PC-9 (cell line): ENCODE measurements around the gene TMEM233. TPM values are rescaled to one million over a fixed set of nuclear protein-coding genes. Genes with fewer than 3 reads are reported as not detected.
"Not testable (repeated sequence)": the region's sequence is repeated elsewhere in the genome, so short reads cannot be mapped to it uniquely, and the experiment has no call there.

Experiments used
- BruUV-seq: library from RNA; stranded (reverse); fragments of 400-500 nt; replicated peaks from 2 replicates; lab custom pipeline; 2021; lab: Mats Ljungman, UMichigan
- CTCF ChIA-PET: fragments of 300-600 bp; sonication (Branson Sonifier 250); formaldehyde crosslinking; loops from one replicate; lab custom pipeline; 2022; ENCODE audit warnings: antibody characterized with exemption; lab: Charles Lee
- POLR2A ChIA-PET: fragments of 300-600 bp; sonication (Branson Sonifier 250); formaldehyde crosslinking; loops from one replicate; lab custom pipeline; 2022; ENCODE audit warnings: antibody characterized with exemption; ENCODE audit not compliant: unreplicated experiment; lab: Charles Lee
- DNase-seq, 2 experiments: peaks; one replicate each; pipeline versions ENCODE4 v3.0.0 to v3.0.0-alpha.2; 2015 to 2022; ENCODE audit warnings: mixed read lengths in 1 of 2
- H2AFZ ChIP-seq: fragments of 200-600 bp; sonication (generic); 2 replicates; pipeline ENCODE4 v1.8.1; 2017; ENCODE audit warnings: antibody characterized with exemption
- H3F3A ChIP-seq: fragments of 200-600 bp; sonication (generic); 2 replicates; pipeline ENCODE4 v1.8.1; 2017; ENCODE audit warnings: antibody characterized with exemption, mild to moderate bottlenecking, low read depth; ENCODE audit not compliant: insufficient read depth
- H3K27ac ChIP-seq: fragments of 200-600 bp; sonication (generic); 2 replicates; pipeline ENCODE4 v1.6.1; 2016; ENCODE audit warnings: mixed run types
- H3K27me3 ChIP-seq: fragments of 200-600 bp; sonication (generic); 2 replicates; pipeline ENCODE4 v1.6.1; 2016; ENCODE audit warnings: low read depth, mixed run types; ENCODE audit not compliant: insufficient read depth
- H3K36me3 ChIP-seq: fragments of 200-600 bp; sonication (generic); 2 replicates; pipeline ENCODE4 v1.6.1; 2016; ENCODE audit warnings: low read depth, mixed run types
- H3K4me1 ChIP-seq: fragments of 200-600 bp; sonication (generic); replicated peaks from 2 replicates; pipeline ENCODE4 v1.6.1; 2016; ENCODE audit warnings: mixed run types; ENCODE audit not compliant: insufficient read depth
- H3K4me2 ChIP-seq: fragments of 200-600 bp; sonication (generic); 2 replicates; pipeline ENCODE4 v1.6.1; 2017; ENCODE audit warnings: mixed run types
- H3K4me3 ChIP-seq: fragments of 200-600 bp; sonication (generic); 2 replicates; pipeline ENCODE4 v1.6.1; 2016; ENCODE audit warnings: mixed run types
- H3K79me2 ChIP-seq: fragments of 200-600 bp; sonication (generic); 2 replicates; pipeline ENCODE4 v1.6.1; 2017; ENCODE audit warnings: low read depth, mixed run types
- H3K9me2 ChIP-seq: fragments of 200-600 bp; sonication (generic); 2 replicates; pipeline ENCODE4 v1.8.1; 2017; ENCODE audit warnings: mild to moderate bottlenecking; ENCODE audit not compliant: insufficient read depth
- H3K9me3 ChIP-seq: fragments of 200-600 bp; sonication (generic); 2 replicates; pipeline ENCODE4 v1.8.1; 2016; ENCODE audit warnings: low read depth; ENCODE audit not compliant: insufficient read depth
- H4K20me1 ChIP-seq: fragments of 200-600 bp; sonication (generic); 2 replicates; pipeline ENCODE4 v1.8.1; 2017; ENCODE audit not compliant: insufficient read depth
- EZH2 ChIP-seq: fragments of 200-600 bp; sonication (generic); IDR thresholded peaks from 2 replicates; pipeline ENCODE4 v1.8.0; 2017; ENCODE audit warnings: antibody characterized with exemption, low read depth
- intact Hi-C: fragments of 100-400 bp; cut with micrococcal nuclease; formaldehyde crosslinking; loops from one replicate; pipeline ENCODE4 v1.10.0; 2022; ENCODE audit not compliant: unreplicated experiment
- total RNA-seq: library from RNA; stranded (reverse); gene quantifications from 2 replicates; pipeline ENCODE4 v1.2.3, GENCODE V29; 2021
- TF ChIP-seq, protein P1 (sequence below): fragments of 200-600 bp; sonication (generic); conservative IDR thresholded peaks from 2 replicates; pipeline ENCODE4 v1.6.1; 2017; ENCODE audit warnings: mixed run types, antibody characterized with exemption, mild to moderate bottlenecking, moderate library complexity

The TMEM233 gene
- total RNA-seq, 1 experiment from 2014 or later, result not detected

GRCh38 chr12:119649202-119649808 is 55.7 kb downstream of the TMEM233 start:
- no peak overlapping the region for H3K27ac ChIP-seq
- no peaks in the 10 kb centered on the region for H4K20me1 ChIP-seq
- ChIA-PET CTCF (interaction anchor here (0.6 kb wide), 1 partner anchor 102 kb away, joined by 3 read pairs; no protein-coding TSS in a partner anchor), POLR2A (interaction anchor here (0.5 kb wide), 1 partner anchor 1465 kb away, joined by 3 read pairs; no protein-coding TSS in a partner anchor)
- intact Hi-C loops, result loop anchor here (2.0 to 10.0 kb wide), 2 partner anchors 85 to 205 kb away; no protein-coding TSS in a partner anchor
- no peak overlapping the region for H2AFZ ChIP-seq
- no peak overlapping the region for H3K4me2 ChIP-seq
- H3K27me3 ChIP-seq, result peaks cover 29% of the 10 kb centered on the region
- no peaks in the 10 kb centered on the region for H3K4me1 ChIP-seq
- H3K79me2 ChIP-seq, result no peaks in the 10 kb centered on the region
- H3K9me2 ChIP-seq, result no peaks in the 10 kb centered on the region
- no peaks in the 10 kb centered on the region for H3F3A ChIP-seq
- H3K36me3 ChIP-seq, result no peaks in the 10 kb centered on the region
- TF ChIP-seq, protein P1, sequence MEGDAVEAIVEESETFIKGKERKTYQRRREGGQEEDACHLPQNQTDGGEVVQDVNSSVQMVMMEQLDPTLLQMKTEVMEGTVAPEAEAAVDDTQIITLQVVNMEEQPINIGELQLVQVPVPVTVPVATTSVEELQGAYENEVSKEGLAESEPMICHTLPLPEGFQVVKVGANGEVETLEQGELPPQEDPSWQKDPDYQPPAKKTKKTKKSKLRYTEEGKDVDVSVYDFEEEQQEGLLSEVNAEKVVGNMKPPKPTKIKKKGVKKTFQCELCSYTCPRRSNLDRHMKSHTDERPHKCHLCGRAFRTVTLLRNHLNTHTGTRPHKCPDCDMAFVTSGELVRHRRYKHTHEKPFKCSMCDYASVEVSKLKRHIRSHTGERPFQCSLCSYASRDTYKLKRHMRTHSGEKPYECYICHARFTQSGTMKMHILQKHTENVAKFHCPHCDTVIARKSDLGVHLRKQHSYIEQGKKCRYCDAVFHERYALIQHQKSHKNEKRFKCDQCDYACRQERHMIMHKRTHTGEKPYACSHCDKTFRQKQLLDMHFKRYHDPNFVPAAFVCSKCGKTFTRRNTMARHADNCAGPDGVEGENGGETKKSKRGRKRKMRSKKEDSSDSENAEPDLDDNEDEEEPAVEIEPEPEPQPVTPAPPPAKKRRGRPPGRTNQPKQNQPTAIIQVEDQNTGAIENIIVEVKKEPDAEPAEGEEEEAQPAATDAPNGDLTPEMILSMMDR, result peak; percentile 86
- TF ChIP-seq EZH2, result no peak
- no peak for DNase-seq
- BruUV-seq, result no TSS peak
- H3K9me3 ChIP-seq, result peaks cover 5% of the 10 kb centered on the region
- H3K4me3 ChIP-seq, result no peak overlapping the region

- CTCF ChIA-PET, result no interaction called here
- H3F3A ChIP-seq, result no peaks in the 10 kb centered on the region
- no peak for TF ChIP-seq EZH2
- TF ChIP-seq, protein P1, result no peak
- no peaks in the 10 kb centered on the region for H3K79me2 ChIP-seq
- H3K27ac ChIP-seq, result no peak overlapping the region
- no peaks in the 10 kb centered on the region for H3K4me1 ChIP-seq
- no peak overlapping the region for H3K4me2 ChIP-seq
- DNase-seq, result no peak
- no peaks in the 10 kb centered on the region for H3K36me3 ChIP-seq
- no peaks in the 10 kb centered on the region for H3K9me2 ChIP-seq
- H3K9me3 ChIP-seq, result peaks cover 5% of the 10 kb centered on the region
- peaks cover 22% of the 10 kb centered on the region for H3K27me3 ChIP-seq
- BruUV-seq, result no TSS peak
- POLR2A ChIA-PET, result no interaction called here
- intact Hi-C loops, result no loop called here
- H2AFZ ChIP-seq, result no peak overlapping the region
- no peak overlapping the region for H3K4me3 ChIP-seq
- H4K20me1 ChIP-seq, result no peaks in the 10 kb centered on the region
These were observed 59.1 kb downstream of the TMEM233 start for GRCh38 chr12:119652665-119653064.

GRCh38 chr12:119657001-119657400 is 63.4 kb downstream of the TMEM233 start:
- POLR2A ChIA-PET, H3K27ac ChIP-seq, H3K79me2 ChIP-seq, H3F3A ChIP-seq, H4K20me1 ChIP-seq, H3K9me2 ChIP-seq, H3K9me3 ChIP-seq, CTCF ChIA-PET, H3K4me1 ChIP-seq, H3K4me3 ChIP-seq, H3K4me2 ChIP-seq, BruUV-seq, H3K36me3 ChIP-seq, DNase-seq, H2AFZ ChIP-seq: not testable (repeated sequence)
- peaks cover 12% of the 10 kb centered on the region; the same call in 1 of the 2 replicates for H3K27me3 ChIP-seq
- intact Hi-C loops, result loop anchor here (5.0 kb wide), 1 partner anchor 490 kb away; no protein-coding TSS in a partner anchor

DNA sequence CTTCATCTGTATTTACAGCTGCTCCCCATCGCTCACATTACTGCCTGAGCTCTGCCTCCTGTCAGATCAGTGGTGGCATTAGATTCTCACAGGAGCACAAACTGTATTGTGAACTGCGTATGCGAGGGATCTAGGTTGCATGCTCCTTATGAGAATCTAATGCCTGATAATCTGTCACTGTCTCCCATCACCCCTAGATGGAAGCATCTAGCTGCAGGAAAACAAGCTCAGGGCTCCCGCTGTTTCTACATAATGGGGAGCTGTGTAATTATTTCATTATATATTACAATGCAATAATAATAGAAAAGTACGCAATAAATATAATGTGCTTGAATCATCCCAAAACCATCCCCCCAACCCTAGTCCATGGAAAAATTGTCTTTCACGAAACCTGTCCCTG is 64.6 kb downstream of the TMEM233 start:
- BruUV-seq, H3K4me3 ChIP-seq, H3K4me1 ChIP-seq, H3F3A ChIP-seq, H2AFZ ChIP-seq, H4K20me1 ChIP-seq, H3K36me3 ChIP-seq, POLR2A ChIA-PET, H3K9me3 ChIP-seq, H3K27me3 ChIP-seq, H3K27ac ChIP-seq, H3K9me2 ChIP-seq, DNase-seq, H3K79me2 ChIP-seq, H3K4me2 ChIP-seq: not testable (repeated sequence)
- intact Hi-C loops, result loop anchor here (5.0 kb wide), 1 partner anchor 491 kb away; no protein-coding TSS in a partner anchor
- CTCF ChIA-PET, result interaction anchor here (0.5 to 1.1 kb wide), 2 partner anchors 9 to 428 kb away, joined by 6 to 13 read pairs; partner anchors contain the start of gene PRKAB1
